ENCODE measurements around the gene TTLL7. TPM values are rescaled to one million over a fixed set of nuclear protein-coding genes. Genes with fewer than 3 reads are reported as not detected.

The TTLL7 gene
- total RNA-seq, 2 donors from 2014 or later = 25.7 to 29.0 TPM

DNA sequence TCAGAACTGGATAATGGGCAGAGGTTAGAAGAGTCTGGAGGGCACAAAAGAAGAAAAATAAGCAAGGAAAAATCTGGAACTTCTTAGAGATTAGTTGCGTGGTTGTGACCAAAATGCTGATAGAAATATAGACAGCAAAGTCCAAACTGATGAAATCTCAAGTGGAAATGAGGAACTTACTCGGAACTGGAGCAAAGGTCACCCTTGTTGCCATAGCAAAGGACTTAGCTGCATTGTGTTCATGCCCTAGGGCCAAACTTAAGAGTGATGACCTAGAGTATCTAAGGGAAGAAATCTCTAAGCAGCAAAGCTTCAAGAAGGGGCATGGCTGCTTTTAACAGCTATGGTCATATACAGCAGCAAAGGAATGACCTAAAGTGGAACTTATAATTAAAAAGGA, 180.0 kb downstream of the TTLL7 start:
- no peak for TF ChIP-seq POLR2A (IDR thresholded peaks at IDR 0.05)
- TF ChIP-seq, protein P1, sequence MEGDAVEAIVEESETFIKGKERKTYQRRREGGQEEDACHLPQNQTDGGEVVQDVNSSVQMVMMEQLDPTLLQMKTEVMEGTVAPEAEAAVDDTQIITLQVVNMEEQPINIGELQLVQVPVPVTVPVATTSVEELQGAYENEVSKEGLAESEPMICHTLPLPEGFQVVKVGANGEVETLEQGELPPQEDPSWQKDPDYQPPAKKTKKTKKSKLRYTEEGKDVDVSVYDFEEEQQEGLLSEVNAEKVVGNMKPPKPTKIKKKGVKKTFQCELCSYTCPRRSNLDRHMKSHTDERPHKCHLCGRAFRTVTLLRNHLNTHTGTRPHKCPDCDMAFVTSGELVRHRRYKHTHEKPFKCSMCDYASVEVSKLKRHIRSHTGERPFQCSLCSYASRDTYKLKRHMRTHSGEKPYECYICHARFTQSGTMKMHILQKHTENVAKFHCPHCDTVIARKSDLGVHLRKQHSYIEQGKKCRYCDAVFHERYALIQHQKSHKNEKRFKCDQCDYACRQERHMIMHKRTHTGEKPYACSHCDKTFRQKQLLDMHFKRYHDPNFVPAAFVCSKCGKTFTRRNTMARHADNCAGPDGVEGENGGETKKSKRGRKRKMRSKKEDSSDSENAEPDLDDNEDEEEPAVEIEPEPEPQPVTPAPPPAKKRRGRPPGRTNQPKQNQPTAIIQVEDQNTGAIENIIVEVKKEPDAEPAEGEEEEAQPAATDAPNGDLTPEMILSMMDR (IDR thresholded peaks at IDR 0.05) = no peak
- H3K9me3 ChIP-seq = no peaks in the 10 kb centered on the region
- no peak overlapping the region for H3K4me3 ChIP-seq
- 23 to 24% methylated on average over 2 of the region's 2 CpGs for WGBS, 2 donors
- DNase-seq (peak; percentile 26 to 66 (median 42)), ATAC-seq (peak; percentile 82)
- intact Hi-C loops (cut with DNase I) = no loop called here
- H3K27me3 ChIP-seq = no peaks in the 10 kb centered on the region
- no peaks in the 10 kb centered on the region for H3K36me3 ChIP-seq (replicated peaks in 1 of 2; ENCODE audit: insufficient read depth in 1 of 2, low read depth in 2 of 2)
- H3K4me1 ChIP-seq = peaks cover 24% of the 10 kb centered on the region
- H3K27ac ChIP-seq = no peak overlapping the region

GRCh38 chr1:83816836-83817235, 182.1 kb downstream of the TTLL7 start:
- Histone ChIP-seq H3K27me3 (no peaks in the 10 kb centered on the region), H3K4me3 (no peak overlapping the region), H3K36me3 (replicated peaks in 1 of 2; ENCODE audit: insufficient read depth in 1 of 2, low read depth in 2 of 2) (no peaks in the 10 kb centered on the region), H3K9me3 (no peaks in the 10 kb centered on the region), H3K4me1 (peaks cover 26% of the 10 kb centered on the region), H3K27ac (no peak overlapping the region)
- 93 to 96% methylated on average over 4 of the region's 4 CpGs for WGBS, 2 donors
- DNase-seq (no peak), ATAC-seq (no peak)
- TF ChIP-seq, protein P1 (IDR thresholded peaks at IDR 0.05) = no peak
- no peak for TF ChIP-seq POLR2A (IDR thresholded peaks at IDR 0.05)
- intact Hi-C loops (cut with DNase I) = no loop called here

DNA sequence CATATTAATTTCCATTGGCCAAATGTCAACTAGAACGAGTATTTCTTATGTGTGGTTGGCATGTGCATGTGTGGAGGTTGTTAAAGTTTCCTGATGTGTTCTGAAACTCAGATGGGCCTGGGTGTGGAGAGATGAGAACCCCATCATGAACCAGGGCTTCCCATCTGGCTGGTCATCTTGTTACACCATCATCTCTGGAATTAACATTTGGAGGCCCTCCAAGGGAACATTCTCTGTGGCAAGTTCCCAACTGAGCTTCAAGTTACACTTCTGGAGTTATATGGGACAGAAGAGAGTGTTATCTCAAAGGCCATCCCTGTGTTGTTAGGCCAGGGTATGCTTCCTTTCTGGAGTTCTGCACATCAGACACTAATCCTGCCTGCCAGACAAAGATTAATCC, 183.6 kb downstream of the TTLL7 start:
- Histone ChIP-seq H3K4me3 (no peak overlapping the region), H3K36me3 (replicated peaks in 1 of 2; ENCODE audit: insufficient read depth in 1 of 2, low read depth in 2 of 2) (no peaks in the 10 kb centered on the region), H3K27ac (no peak overlapping the region), H3K27me3 (no peaks in the 10 kb centered on the region), H3K4me1 (peaks cover 26% of the 10 kb centered on the region), H3K9me3 (no peaks in the 10 kb centered on the region)
- WGBS, 2 donors = 45 to 52% methylated on average over 1 of the region's 1 CpG
- TF ChIP-seq, protein P1 (IDR thresholded peaks at IDR 0.05) = no peak
- TF ChIP-seq POLR2A (IDR thresholded peaks at IDR 0.05) = no peak
- ATAC-seq (peak; percentile 18), DNase-seq (peak in 3 of 4 donors; percentile 16 to 21 (median 19))
- intact Hi-C loops (cut with DNase I) = no loop called here

Other genes with a start within 250 kb of the TTLL7 start
- 10 to 100 TPM in 1 of 2 donors, 1 to 10 TPM in 1; 9.6 to 18.2 TPM for gene PRKACB, start 145.1 kb upstream of the TTLL7 start, total RNA-seq